ENCODE results near the gene ZPBP.

Gene ZPBP

DNA sequence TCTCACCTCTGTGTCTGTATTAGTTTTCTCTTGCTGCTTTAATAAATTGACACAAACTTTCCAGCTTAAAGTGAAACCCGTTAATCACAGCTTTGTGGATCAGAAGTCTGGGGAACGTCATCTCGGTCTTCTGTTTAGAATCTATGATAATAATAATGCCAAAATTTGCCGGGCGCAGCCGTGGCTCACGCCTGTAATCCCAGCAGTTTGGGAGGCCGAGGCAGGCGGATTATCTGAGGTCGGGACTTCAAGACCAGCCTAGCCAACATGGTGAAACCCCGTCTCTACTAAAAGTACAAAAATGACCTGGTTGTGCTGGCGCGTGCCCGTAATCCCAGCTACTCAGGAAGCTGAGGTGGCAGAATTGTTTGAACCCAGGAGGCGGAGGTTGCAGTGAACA is 8.8 kb upstream of the ZPBP start:
- H2AFZ ChIP-seq (ENCODE audit: low read depth, low read length) = no peak overlapping the region
- no peaks in the 10 kb centered on the region for H3K4me1 ChIP-seq (ENCODE audit: insufficient read depth, low read length)
- H3K4me2 ChIP-seq (ENCODE audit: insufficient read depth, low read length) = no peak overlapping the region
- H3K9ac ChIP-seq (ENCODE audit: low read depth, low read length) = no peak overlapping the region
- H3K36me3 ChIP-seq (ENCODE audit: insufficient read depth, low read length) = no peaks in the 10 kb centered on the region
- no peak overlapping the region for H3K4me3 ChIP-seq (ENCODE audit: low read depth in 1 of 2, low read length in 2 of 2)
- H3K9me3 ChIP-seq (ENCODE audit: insufficient read depth, low read length, severe bottlenecking) = no peaks in the 10 kb centered on the region
- H3K27ac ChIP-seq (ENCODE audit: low read length) = no peak overlapping the region
- no peaks in the 10 kb centered on the region for H4K20me1 ChIP-seq (ENCODE audit: insufficient read depth, low read length)
- H3K79me2 ChIP-seq (ENCODE audit: insufficient read depth, low read length) = no peaks in the 10 kb centered on the region
- DNase-seq (no peak), ATAC-seq (ENCODE audit: insufficient read depth, low read depth) (no peak)
- H3K27me3 ChIP-seq (ENCODE audit: insufficient read depth, low read length, poor library complexity) = peaks cover 33% of the 10 kb centered on the region
- TF ChIP-seq CTCF (IDR thresholded peaks at IDR 0.05; ENCODE audit: borderline replicate concordance, extremely low read depth, low read length, poor library complexity, severe bottlenecking) (no peak), EZH2 (IDR thresholded peaks at IDR 0.05; ENCODE audit: borderline replicate concordance, low read depth, low read length, severe bottlenecking) (no peak)

DNA sequence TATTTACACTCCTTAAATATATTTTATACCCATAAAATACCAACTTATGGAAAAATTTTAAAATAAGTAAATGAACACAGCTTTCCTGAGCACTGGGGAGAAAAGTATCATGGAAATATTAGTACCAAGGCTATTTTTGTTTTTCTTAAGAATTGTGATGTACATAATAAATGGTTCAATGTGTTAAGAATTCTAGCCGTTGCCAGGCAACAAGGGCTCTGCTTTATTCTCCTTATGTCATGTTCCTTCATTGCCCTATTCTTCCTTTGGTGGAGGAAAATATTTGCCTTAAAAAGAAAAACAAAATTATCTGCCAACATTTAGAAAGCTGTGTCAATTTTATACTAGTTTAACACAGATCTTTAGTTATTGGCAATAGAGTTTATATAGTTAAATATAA is 2.6 kb upstream of the ZPBP start:
- H3K4me2 ChIP-seq (ENCODE audit: insufficient read depth, low read length) = no peak overlapping the region
- H3K27me3 ChIP-seq (ENCODE audit: insufficient read depth, low read length, poor library complexity) = peaks cover 21% of the 10 kb centered on the region
- H3K9me3 ChIP-seq (ENCODE audit: insufficient read depth, low read length, severe bottlenecking) = no peaks in the 10 kb centered on the region
- no peak overlapping the region for H2AFZ ChIP-seq (ENCODE audit: low read depth, low read length)
- no peak overlapping the region for H3K4me3 ChIP-seq (ENCODE audit: low read depth in 1 of 2, low read length in 2 of 2)
- DNase-seq = no peak
- no peaks in the 10 kb centered on the region for H3K36me3 ChIP-seq (ENCODE audit: insufficient read depth, low read length)
- H3K4me1 ChIP-seq (ENCODE audit: insufficient read depth, low read length) = no peaks in the 10 kb centered on the region
- H4K20me1 ChIP-seq (ENCODE audit: insufficient read depth, low read length) = no peaks in the 10 kb centered on the region
- ATAC-seq (ENCODE audit: insufficient read depth, low read depth) = no peak
- H3K79me2 ChIP-seq (ENCODE audit: insufficient read depth, low read length) = no peaks in the 10 kb centered on the region
- H3K9ac ChIP-seq (ENCODE audit: low read depth, low read length) = no peak overlapping the region
- TF ChIP-seq CTCF (IDR thresholded peaks at IDR 0.05; ENCODE audit: borderline replicate concordance, extremely low read depth, low read length, poor library complexity, severe bottlenecking) = no peak
- no peak for TF ChIP-seq EZH2 (IDR thresholded peaks at IDR 0.05; ENCODE audit: borderline replicate concordance, low read depth, low read length, severe bottlenecking)
- H3K27ac ChIP-seq (ENCODE audit: low read length) = no peak overlapping the region

GRCh38 chr7:50088463-50089129 is 4.5 kb downstream of the ZPBP start:
- no peak for ATAC-seq (ENCODE audit: insufficient read depth, low read depth)
- DNase-seq = no peak
- TF ChIP-seq EZH2 (IDR thresholded peaks at IDR 0.05; ENCODE audit: borderline replicate concordance, low read depth, low read length, severe bottlenecking) (no peak), CTCF (IDR thresholded peaks at IDR 0.05; ENCODE audit: borderline replicate concordance, extremely low read depth, low read length, poor library complexity, severe bottlenecking) (no peak)
- H2AFZ ChIP-seq (ENCODE audit: low read depth, low read length) = no peak overlapping the region
- no peaks in the 10 kb centered on the region for H3K9me3 ChIP-seq (ENCODE audit: insufficient read depth, low read length, severe bottlenecking)
- peaks cover 21% of the 10 kb centered on the region for H3K27me3 ChIP-seq (ENCODE audit: insufficient read depth, low read length, poor library complexity)
- H3K4me3 ChIP-seq (ENCODE audit: low read depth in 1 of 2, low read length in 2 of 2) = no peak overlapping the region
- no peak overlapping the region for H3K4me2 ChIP-seq (ENCODE audit: insufficient read depth, low read length)
- H3K36me3 ChIP-seq (ENCODE audit: insufficient read depth, low read length) = no peaks in the 10 kb centered on the region
- no peaks in the 10 kb centered on the region for H3K79me2 ChIP-seq (ENCODE audit: insufficient read depth, low read length)
- no peaks in the 10 kb centered on the region for H3K4me1 ChIP-seq (ENCODE audit: insufficient read depth, low read length)
- H3K9ac ChIP-seq (ENCODE audit: low read depth, low read length) = no peak overlapping the region
- H3K27ac ChIP-seq (ENCODE audit: low read length) = no peak overlapping the region
- H4K20me1 ChIP-seq (ENCODE audit: insufficient read depth, low read length) = no peaks in the 10 kb centered on the region

Data from DND-41 (cell line).